A549 (cell line): ENCODE data around the gene ZNF256. TPM values are rescaled to one million over a fixed set of nuclear protein-coding genes. Genes with fewer than 3 reads are reported as not detected.

Experiments
- ATAC-seq, 2 experiments: fragments of 200-7000 bp in 1 of 2; fragments of >200 bp in 1 of 2; cut with Nextera tagmentation in 1 of 2; cut with Tn5 transposase in 1 of 2; 3 replicates each; pipeline versions ENCODE4 v1.8.0 to v1.9.1; 2018 to 2020; ENCODE audit warnings: mild to moderate bottlenecking in 1 of 2, moderate library complexity in 1 of 2
- CTCF ChIA-PET: fragments of 300-600 bp; sonication (Branson Sonifier 250); formaldehyde crosslinking; extraction: SDS; loops from one replicate; lab custom pipeline; 2021; ENCODE audit warnings: antibody characterized with exemption, inconsistent platforms; lab: Yijun Ruan, JAX
- POLR2A ChIA-PET: fragments of 350-600 bp; formaldehyde crosslinking; extraction: SDS; loops from one replicate; lab custom pipeline; 2021; ENCODE audit warnings: antibody characterized with exemption, inconsistent platforms; lab: Yijun Ruan, JAX
- DNase-seq, 2 experiments: peaks; one replicate each; pipeline versions ENCODE4 v3.0.0 to v3.0.0-alpha.2; 2011 to 2016; ENCODE audit warnings: low read depth in 1 of 2, low spot score in 1 of 2
- FAIRE-seq: peaks from 2 replicates; lab custom pipeline; 2011; peaks lifted over from hg19 to GRCh38; lab: Jason Lieb, UNC
- H3K27ac ChIP-seq, 2 experiments: fragments of >200 bp; sonication (Bioruptor Twin); formaldehyde crosslinking; 3 replicates each; pipeline ENCODE4 v1.5.1; 2016 to 2017
- H3K4me1 ChIP-seq: fragments of >200 bp; sonication (Bioruptor Twin); formaldehyde crosslinking; 3 replicates; pipeline ENCODE4 v1.6.1; 2016
- H3K4me2 ChIP-seq: fragments of >200 bp; sonication (Bioruptor Twin); formaldehyde crosslinking; 3 replicates; pipeline ENCODE4 v1.6.1; 2016
- H3K4me3 ChIP-seq: fragments of >200 bp; sonication (Bioruptor Twin); formaldehyde crosslinking; 3 replicates; pipeline ENCODE4 v1.5.1; 2016
- H3K9me3 ChIP-seq: fragments of >200 bp; sonication (Bioruptor Twin); formaldehyde crosslinking; 3 replicates; pipeline ENCODE4 v1.6.1; 2016
- BHLHE40 ChIP-seq: IDR thresholded peaks from 2 replicates; pipeline ENCODE4 v1.6.1; 2012; ENCODE audit warnings: low read depth, low read length, inconsistent platforms
- CEBPB ChIP-seq, 2 experiments: fragments of >200 bp in 1 of 2; sonication (Bioruptor Twin) in 1 of 2; formaldehyde crosslinking in 1 of 2; IDR thresholded peaks; 2 replicates each; pipeline ENCODE4 v1.6.1; 2012 to 2016
- HOXA7 ChIP-seq: fragments of 250-450 bp; sonication (Bioruptor Pico); IDR thresholded peaks from 2 replicates; pipeline ENCODE4 v1.5.0; 2020; ENCODE audit warnings: mild to moderate bottlenecking, moderate library complexity
- HOXB13 ChIP-seq: fragments of 250-450 bp; sonication (Bioruptor Pico); IDR thresholded peaks from 2 replicates; pipeline ENCODE4 v1.5.0; 2020; ENCODE audit warnings: low read depth, mild to moderate bottlenecking, moderate library complexity
- KDM5A ChIP-seq: fragments of 200-600 bp; sonication (generic); IDR thresholded peaks from 2 replicates; pipeline ENCODE4 v1.6.1; 2016; ENCODE audit warnings: antibody characterized with exemption, mild to moderate bottlenecking
- NFE2L2 ChIP-seq: fragments of 150-350 bp; conservative IDR thresholded peaks from 2 replicates; pipeline ENCODE4 v1.6.1; 2014; ENCODE audit warnings: low read length
- POLR2AphosphoS2 ChIP-seq: conservative IDR thresholded peaks from 2 replicates; pipeline ENCODE4 v1.6.1; 2012; ENCODE audit warnings: low read length, improper control_type of control experiment, inconsistent platforms
- RAD21 ChIP-seq, 2 experiments: fragments of >200 bp in 1 of 2; sonication (Bioruptor Twin) in 1 of 2; formaldehyde crosslinking in 1 of 2; IDR thresholded peaks in 1 of 2; conservative IDR thresholded peaks in 1 of 2; 2 replicates in 1 of 2; 3 replicates in 1 of 2; pipeline ENCODE4 v1.6.1; 2012 to 2018; ENCODE audit warnings: inconsistent platforms in 1 of 2
- RARB ChIP-seq: fragments of 250-450 bp; sonication (Bioruptor Pico); IDR thresholded peaks from 2 replicates; pipeline ENCODE4 v1.8.0; 2021; ENCODE audit warnings: mild to moderate bottlenecking, moderate library complexity
- RNF2 ChIP-seq: fragments of 200-600 bp; sonication (generic); IDR thresholded peaks from 2 replicates; pipeline ENCODE4 v1.6.1; 2016; ENCODE audit warnings: low read depth, mild to moderate bottlenecking, antibody characterized with exemption, moderate library complexity, borderline replicate concordance
- TFCP2L1 ChIP-seq: fragments of 250-450 bp; sonication (Bioruptor Pico); IDR thresholded peaks from 2 replicates; pipeline ENCODE4 v1.5.0; 2021; ENCODE audit warnings: mild to moderate bottlenecking
- WGBS: methylation state at CpG from one replicate; pipeline ENCODE4 v1.1.6; 2017; ENCODE audit errors: missing lambda C conversion rate; 5-methylcytosine and 5-hydroxymethylcytosine counted together
- polyA plus RNA-seq, 4 experiments: library from polyadenylated mRNA; depleted of rRNA in 3 of 4; stranded (reverse); fragments of >200 nt; fragmentation: RNase III in 1 of 4; extraction: RNeasy Plus Mini Kit Qiagen cat#74134 plus additional on column Dnase treatment in 1 of 4; gene quantifications; 2 replicates in 3 of 4; 3 replicates in 1 of 4; pipeline ENCODE4 v1.2.3, GENCODE V29; 2011 to 2017
- TF ChIP-seq, protein P1 (sequence below): IDR thresholded peaks from 2 replicates; pipeline ENCODE4 v1.6.1; 2012
- TF ChIP-seq, protein P2 (sequence below): IDR thresholded peaks from 2 replicates; pipeline ENCODE4 v1.6.1; 2012
- TF ChIP-seq, protein P3 (sequence below): fragments of >200 bp; sonication (Bioruptor Twin); formaldehyde crosslinking; IDR thresholded peaks from 3 replicates; pipeline ENCODE4 v1.5.1; 2016
- TF ChIP-seq, protein P4 (sequence below): fragments of 150-350 bp; IDR thresholded peaks from 2 replicates; pipeline ENCODE4 v1.6.1; 2014; ENCODE audit warnings: low read depth, mild to moderate bottlenecking, low read length

Gene ZNF256
- polyA plus RNA-seq, 2 of the 4 experiments (the other 2 are of a cell fraction) = 1.4 to 2.9 TPM

DNA sequence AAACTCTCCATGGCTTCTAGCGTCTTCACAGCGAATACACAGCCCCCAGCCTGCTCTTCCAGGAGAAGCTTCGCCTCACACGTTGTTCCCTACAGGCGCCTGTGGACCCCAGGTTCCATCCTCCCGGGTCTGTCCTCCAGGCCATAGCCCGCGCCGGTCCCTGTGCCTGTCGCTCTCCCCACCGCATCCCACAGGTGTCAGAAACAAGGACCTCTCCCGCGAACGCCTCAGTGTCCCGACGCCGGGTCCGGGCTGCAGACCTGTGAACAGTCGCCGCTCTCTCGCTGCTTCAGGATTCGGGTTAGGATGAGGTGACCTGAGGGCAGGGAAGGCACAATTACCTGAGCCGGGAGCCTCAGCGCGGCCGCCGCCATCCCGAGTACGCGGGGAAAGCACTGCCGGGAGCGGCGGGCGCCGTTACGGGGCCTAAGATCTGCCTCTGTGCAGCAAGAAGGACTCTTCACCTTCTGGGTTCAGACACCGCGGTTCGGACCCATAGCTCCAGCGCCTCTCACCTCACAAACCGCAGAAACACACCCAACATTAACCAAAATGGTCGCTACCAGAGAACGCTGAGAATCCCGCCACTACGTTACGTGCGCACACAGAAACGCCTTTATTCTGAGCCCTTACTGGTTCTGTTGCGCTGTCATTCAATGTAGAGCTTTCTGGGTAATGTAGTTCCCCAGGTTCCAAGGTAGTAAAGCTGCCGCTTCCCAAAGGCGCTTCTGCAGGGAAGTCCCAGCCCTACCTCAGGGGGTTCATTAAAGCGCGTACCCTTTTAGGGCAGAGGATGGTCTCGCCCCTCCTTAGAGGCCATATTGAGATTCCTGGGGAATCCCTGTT lies 12.5 kb downstream of the ZNF256 start, which contains the start of gene ZNF418:
ZNF418 (minus strand) TSS at position 583 of the 846 bp plus-strand sequence. CDS start 1,580 bp downstream, outside the sequence.
- ChIA-PET POLR2A (interaction anchor here (0.6 kb wide), 1 partner anchor 18 kb away, joined by 4 read pairs; no protein-coding TSS in a partner anchor), CTCF (no interaction called here)
- H3K4me1 ChIP-seq = no peaks in the 10 kb centered on the region
- WGBS = 17% methylated on average over 53 of the region's 54 CpGs
- peaks cover 91% of the 10 kb centered on the region for H3K9me3 ChIP-seq
- FAIRE-seq = peak; percentile 59
- ATAC-seq = peak; percentile 99
- peak within 1 kb of the TSS; percentile 55 for H3K4me2 ChIP-seq
- DNase-seq = peak; percentile 19 to 89
- H3K4me3 ChIP-seq = peak within 1 kb of the TSS; percentile 50
- H3K27ac ChIP-seq = peak within 1 kb of the TSS; percentile 28 to 84; a peak in 4 of 6 replicates
- TF ChIP-seq RAD21 (conservative IDR thresholded peaks at IDR 0.05 in 1 of 2, IDR thresholded peaks at IDR 0.05 in 1 of 2) (no peak), POLR2AphosphoS2 (no peak), HOXA7 (no peak)
- TF ChIP-seq, protein P1, sequence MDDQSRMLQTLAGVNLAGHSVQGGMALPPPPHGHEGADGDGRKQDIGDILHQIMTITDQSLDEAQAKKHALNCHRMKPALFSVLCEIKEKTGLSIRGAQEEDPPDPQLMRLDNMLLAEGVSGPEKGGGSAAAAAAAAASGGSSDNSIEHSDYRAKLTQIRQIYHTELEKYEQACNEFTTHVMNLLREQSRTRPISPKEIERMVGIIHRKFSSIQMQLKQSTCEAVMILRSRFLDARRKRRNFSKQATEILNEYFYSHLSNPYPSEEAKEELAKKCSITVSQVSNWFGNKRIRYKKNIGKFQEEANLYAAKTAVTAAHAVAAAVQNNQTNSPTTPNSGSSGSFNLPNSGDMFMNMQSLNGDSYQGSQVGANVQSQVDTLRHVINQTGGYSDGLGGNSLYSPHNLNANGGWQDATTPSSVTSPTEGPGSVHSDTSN = peak; percentile 92
- TF ChIP-seq, protein P2, sequence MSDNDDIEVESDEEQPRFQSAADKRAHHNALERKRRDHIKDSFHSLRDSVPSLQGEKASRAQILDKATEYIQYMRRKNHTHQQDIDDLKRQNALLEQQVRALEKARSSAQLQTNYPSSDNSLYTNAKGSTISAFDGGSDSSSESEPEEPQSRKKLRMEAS = peak; percentile 56; the same call in 1 of the 2 replicates
- TF ChIP-seq, all 56 proteins: peak for 2

DNA sequence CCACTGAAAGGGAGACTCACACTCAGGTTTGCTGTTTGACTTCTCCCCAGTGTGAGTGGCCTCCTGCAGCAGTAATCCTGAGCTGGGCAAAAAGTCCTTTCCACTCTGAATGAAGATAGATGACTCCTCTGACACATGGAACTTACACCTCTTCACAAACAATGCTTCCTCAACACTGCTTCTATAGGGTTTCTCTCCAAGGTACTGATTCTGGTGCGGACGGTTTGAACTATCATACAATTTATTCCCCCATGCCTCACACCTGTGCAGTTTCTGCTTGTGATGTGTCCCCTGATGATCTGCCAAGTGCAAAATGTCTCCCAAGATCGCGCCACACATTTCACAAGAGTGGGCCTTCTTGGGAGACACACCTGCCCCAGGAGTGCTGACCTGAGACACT lies 19.9 kb downstream of the ZNF256 start:
- H3K4me1 ChIP-seq = no peaks in the 10 kb centered on the region
- no peak overlapping the region for H3K4me3 ChIP-seq
- H3K9me3 ChIP-seq = peaks cover 87% of the 10 kb centered on the region
- no peak for FAIRE-seq
- no peak for ATAC-seq
- TF ChIP-seq HOXB13 (CRISPR knock-in tag) (no peak), RARB (CRISPR knock-in tag) (no peak), KDM5A (no peak), RNF2 (no peak), NFE2L2 (no peak), CEBPB (IDR thresholded peaks at IDR 0.05) (no peak), TFCP2L1 (no peak), HOXA7 (no peak), BHLHE40 (no peak), RAD21 (conservative IDR thresholded peaks at IDR 0.05 in 1 of 2, IDR thresholded peaks at IDR 0.05 in 1 of 2) (no peak)
- TF ChIP-seq, protein P3, sequence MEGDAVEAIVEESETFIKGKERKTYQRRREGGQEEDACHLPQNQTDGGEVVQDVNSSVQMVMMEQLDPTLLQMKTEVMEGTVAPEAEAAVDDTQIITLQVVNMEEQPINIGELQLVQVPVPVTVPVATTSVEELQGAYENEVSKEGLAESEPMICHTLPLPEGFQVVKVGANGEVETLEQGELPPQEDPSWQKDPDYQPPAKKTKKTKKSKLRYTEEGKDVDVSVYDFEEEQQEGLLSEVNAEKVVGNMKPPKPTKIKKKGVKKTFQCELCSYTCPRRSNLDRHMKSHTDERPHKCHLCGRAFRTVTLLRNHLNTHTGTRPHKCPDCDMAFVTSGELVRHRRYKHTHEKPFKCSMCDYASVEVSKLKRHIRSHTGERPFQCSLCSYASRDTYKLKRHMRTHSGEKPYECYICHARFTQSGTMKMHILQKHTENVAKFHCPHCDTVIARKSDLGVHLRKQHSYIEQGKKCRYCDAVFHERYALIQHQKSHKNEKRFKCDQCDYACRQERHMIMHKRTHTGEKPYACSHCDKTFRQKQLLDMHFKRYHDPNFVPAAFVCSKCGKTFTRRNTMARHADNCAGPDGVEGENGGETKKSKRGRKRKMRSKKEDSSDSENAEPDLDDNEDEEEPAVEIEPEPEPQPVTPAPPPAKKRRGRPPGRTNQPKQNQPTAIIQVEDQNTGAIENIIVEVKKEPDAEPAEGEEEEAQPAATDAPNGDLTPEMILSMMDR = no peak
- TF ChIP-seq, protein P2 = no peak
- TF ChIP-seq, protein P4, sequence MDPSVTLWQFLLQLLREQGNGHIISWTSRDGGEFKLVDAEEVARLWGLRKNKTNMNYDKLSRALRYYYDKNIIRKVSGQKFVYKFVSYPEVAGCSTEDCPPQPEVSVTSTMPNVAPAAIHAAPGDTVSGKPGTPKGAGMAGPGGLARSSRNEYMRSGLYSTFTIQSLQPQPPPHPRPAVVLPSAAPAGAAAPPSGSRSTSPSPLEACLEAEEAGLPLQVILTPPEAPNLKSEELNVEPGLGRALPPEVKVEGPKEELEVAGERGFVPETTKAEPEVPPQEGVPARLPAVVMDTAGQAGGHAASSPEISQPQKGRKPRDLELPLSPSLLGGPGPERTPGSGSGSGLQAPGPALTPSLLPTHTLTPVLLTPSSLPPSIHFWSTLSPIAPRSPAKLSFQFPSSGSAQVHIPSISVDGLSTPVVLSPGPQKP = no peak
- H3K4me2 ChIP-seq = no peak overlapping the region
- 89% methylated on average over 4 of the region's 4 CpGs for WGBS
- H3K27ac ChIP-seq = no peak overlapping the region
- ChIA-PET CTCF (no interaction called here), POLR2A (no interaction called here)
- DNase-seq = no peak
